Measurements from ENCODE around the gene TMEM164.

The TMEM164 gene

GRCh38 chrX:110215411-110215810 lies 212.5 kb downstream of the TMEM164 start:
- no peak for DNase-seq

GRCh38 chrX:110216027-110216426 lies 213.1 kb downstream of the TMEM164 start:
- DNase-seq: no peak

DNA sequence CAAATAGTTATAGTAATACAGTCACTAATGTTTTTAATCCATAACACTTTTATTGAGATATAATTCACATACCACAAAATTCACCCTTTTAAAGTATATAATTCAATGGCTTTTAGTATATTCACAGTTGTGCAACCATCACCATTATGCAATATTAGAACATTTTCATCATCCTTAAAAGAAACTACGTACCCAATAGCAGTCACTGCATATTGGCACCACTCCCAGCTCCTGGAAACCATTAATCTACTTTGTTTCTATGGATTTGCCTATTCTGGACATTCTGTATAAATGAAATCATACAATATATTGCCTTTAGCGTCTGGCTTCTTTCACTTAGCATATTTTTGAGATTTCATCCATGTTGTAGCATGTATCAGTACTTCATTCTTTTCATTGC lies 215.7 kb downstream of the TMEM164 start:
- DNase-seq: no peak

- no peak for DNase-seq
Observed at GRCh38 chrX:110219920-110220319, 217.0 kb downstream of the TMEM164 start.

- no peak for DNase-seq
Observed at GRCh38 chrX:110222497-110223257, 219.8 kb downstream of the TMEM164 start.

- no peak for DNase-seq
Observed at GRCh38 chrX:110224926-110225617, 222.2 kb downstream of the TMEM164 start.

DNA sequence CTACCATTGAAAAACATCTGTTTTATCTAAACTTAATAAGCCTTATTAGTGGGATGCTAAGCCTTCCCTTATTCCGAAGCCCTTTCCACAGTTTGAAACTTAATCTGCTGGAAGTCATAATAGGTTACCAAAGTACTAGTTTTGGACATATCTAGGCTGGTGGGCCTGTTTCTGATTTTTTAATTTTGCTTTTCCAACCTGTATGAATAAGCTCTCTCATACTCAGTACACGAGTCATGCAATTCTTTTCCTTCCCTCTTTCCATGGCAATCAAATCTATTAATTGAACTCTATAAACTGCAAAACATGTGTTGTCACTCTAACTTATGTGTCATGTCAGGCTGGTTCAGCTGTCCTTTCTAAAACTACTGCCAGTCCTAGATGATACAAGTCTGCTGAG lies 224.0 kb downstream of the TMEM164 start:
- no peak for DNase-seq
